NCI-H2227 treated with DMSO at 0.1 percent for 48 hours (cell line): ENCODE data around the gene LMCD1.

Source experiments
- DNase-seq: peaks from one replicate; lab custom pipeline; 2025; lab: John Stamatoyannopoulos, UW

The LMCD1 gene

GRCh38 chr3:8536096-8537056 lies 34.8 kb downstream of the LMCD1 start:
- no peak for DNase-seq

- DNase-seq: no peak
Measured at GRCh38 chr3:8537440-8537839, 35.8 kb downstream of the LMCD1 start.

- no peak for DNase-seq
Measured at GRCh38 chr3:8538223-8538622, 36.6 kb downstream of the LMCD1 start.

GRCh38 chr3:8538913-8539312 lies 37.3 kb downstream of the LMCD1 start:
- DNase-seq: no peak

DNA sequence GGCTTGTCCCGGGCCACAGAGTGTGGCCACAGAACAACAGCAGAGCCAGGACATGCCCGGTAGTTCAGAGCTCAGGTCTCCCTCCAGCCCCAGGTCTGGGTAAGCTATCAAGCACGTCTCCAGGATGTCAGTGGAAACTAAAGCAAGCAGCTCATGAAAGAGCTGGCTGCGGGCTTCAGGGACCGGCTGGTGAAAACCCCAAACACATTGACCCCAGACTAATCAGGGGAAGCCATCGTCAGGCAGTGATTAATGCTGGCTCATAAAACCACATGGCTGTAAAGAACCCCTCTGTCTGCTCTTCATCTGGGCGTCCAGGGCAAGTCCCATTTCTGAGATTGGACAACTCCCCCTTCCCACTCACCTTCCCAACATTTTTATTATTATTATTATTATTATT lies 37.8 kb downstream of the LMCD1 start:
- DNase-seq: no peak

DNA sequence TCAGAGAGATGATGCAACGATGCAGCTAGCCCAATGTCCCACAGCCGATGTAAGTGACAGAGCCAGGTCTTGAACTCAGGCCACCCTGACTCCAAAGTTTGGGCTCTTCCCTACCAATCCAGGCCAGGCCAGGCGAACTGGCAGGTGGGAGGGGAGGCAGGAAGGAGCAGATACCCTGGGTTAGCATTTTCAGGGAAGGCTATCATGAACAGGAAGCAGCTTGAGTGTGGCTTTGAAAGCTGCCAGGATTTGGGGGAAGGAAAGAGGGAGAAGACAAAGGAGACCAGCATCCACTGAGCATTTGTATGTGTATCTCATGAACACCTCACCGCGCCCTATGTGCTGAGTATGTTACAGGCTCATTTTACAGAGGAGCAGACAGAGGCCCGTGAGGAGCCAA lies 38.8 kb downstream of the LMCD1 start:
- no peak for DNase-seq

- no peak for DNase-seq
Measured at GRCh38 chr3:8541486-8541885, 39.9 kb downstream of the LMCD1 start.

GRCh38 chr3:8542190-8543135 lies 40.8 kb downstream of the LMCD1 start:
- no peak for DNase-seq

GRCh38 chr3:8546609-8547008 lies 45.0 kb downstream of the LMCD1 start:
- no peak for DNase-seq

GRCh38 chr3:8548502-8549275 lies 47.1 kb downstream of the LMCD1 start:
- no peak for DNase-seq

GRCh38 chr3:8549354-8549753 lies 47.7 kb downstream of the LMCD1 start:
- DNase-seq: no peak

DNA sequence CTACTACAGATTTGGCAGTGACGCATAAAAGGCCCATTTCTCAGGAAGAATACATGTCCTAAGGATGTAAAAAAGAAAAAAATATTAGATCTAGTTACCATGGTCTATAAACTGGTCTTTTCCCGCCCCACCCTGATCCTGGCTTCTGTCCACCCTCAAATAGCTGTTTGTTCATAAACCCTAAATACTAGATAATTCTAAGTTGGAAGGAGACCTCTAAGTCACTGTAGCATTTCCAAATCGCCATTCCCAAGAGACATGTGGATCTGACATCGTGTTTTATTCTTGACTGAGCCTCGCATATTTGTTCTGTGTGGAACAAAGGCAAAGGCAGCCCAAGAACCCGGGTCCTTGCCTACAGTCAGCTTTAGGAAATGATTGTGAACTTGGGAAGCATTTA lies 49.0 kb downstream of the LMCD1 start:
- DNase-seq: no peak

- DNase-seq: no peak
Measured at GRCh38 chr3:8552223-8552762, 50.7 kb downstream of the LMCD1 start.

- DNase-seq: no peak
Measured at GRCh38 chr3:8553405-8553804, 51.8 kb downstream of the LMCD1 start.

DNA sequence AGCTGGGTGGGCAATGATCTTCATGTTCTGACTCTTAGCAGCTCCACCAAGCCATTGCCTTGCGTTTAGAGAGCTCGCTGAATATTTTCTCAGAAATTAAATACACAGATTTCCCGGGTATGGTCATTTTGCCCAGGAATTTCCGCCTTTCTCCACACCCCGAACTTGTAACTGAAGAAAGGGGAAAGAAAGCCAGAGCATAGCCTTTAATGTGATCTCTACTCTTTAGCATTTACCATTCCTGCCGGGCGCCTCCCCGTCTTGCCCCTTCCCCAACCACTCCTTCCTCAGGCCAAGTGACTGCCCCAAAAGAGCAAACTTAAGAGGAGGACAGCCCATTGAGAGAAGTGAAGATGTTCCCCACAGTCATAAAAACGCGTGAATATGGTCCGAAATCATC lies 53.1 kb downstream of the LMCD1 start:
- no peak for DNase-seq

- no peak for DNase-seq
Measured at GRCh38 chr3:8555113-8555661, 53.6 kb downstream of the LMCD1 start.

DNA sequence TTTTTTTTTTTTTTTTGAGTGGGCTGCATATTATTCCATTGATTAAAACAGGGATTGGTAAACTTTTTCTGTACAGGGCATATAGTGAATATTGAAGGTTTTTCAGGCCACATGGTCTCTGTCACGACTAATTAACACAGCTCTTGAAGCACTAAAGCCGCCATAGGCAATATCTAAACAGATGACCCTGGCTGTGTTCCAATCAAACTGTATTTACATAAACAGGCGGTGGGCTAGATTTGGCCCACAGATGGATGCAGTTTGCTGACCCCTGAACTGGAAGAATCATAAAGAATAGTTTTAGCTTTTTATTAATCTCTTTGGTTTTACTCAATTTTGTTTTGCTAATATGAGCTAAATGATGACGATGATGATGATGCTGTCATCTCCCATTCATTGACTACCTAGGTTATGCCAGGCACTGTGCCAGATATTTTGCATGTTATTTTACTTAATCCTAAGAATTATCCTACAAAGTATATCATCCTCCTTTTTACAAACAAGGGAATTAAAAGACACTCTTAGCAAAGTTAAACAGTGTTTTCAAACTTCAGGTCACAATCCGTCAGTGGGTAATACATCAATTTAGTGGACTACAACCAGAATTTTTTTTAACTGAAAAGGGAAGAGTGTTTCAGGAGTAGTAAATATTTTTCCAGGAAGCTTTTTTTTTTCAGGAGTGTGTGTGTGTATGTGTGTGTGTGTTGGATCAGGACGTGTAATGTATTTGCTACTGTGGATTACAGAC lies 54.3 kb downstream of the LMCD1 start:
- no peak for DNase-seq

GRCh38 chr3:8556473-8556869 lies 54.8 kb downstream of the LMCD1 start:
- no peak for DNase-seq

DNA sequence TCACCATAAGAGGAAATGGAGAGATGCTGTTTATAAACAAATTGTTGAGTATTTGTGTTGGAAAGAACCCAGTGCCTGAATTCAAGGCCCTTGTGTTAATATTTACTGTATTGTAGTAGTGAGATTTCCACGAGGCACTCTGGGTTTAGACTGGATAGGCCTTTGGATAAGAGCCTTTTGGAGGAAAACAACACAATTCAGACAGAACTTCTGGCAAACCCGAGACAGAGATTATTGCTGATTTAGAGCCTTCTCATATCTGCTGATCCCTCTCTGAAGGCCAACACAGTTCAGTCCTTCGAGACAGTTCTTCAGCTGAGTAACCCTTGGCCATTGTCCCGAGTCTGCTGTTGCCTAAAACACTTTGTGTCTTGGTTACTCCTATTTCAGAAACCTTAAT lies 55.7 kb downstream of the LMCD1 start:
- no peak for DNase-seq

GRCh38 chr3:8558645-8559044 lies 57.0 kb downstream of the LMCD1 start:
- no peak for DNase-seq

DNA sequence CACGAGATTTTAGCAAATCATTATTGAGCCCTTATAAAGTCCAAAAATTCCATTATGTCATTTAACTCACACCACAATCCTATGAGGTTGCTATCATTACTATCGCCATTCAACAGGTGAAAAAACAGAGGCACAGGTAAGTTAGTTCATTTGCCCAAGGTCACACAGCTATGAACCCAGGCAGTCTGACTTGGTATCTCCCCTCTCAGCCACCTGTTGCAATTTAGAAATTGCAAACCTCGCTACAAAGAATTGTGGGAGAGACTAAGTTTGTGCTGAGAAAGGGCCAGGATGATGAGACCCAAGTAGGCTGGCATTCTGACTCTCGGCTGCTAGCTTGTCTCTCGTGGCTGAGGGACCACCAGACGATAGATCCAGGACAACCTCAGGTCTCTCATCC lies 57.7 kb downstream of the LMCD1 start:
- no peak for DNase-seq
